Astrocyte (in vitro differentiated cells and primary cell): ENCODE results near the gene USP22.

Experiments used
- CTCF ChIP-seq: IDR thresholded peaks from 2 replicates; pipeline ENCODE4 v1.5.1; 2011; ENCODE audit warnings: low read depth, mild to moderate bottlenecking, inconsistent platforms, low read length, moderate library complexity; ENCODE audit not compliant: insufficient read depth
- EZH2 ChIP-seq: IDR thresholded peaks from 2 replicates; pipeline ENCODE4 v1.6.1; 2012; ENCODE audit warnings: mild to moderate bottlenecking, low read length, inconsistent platforms; ENCODE audit not compliant: insufficient read depth

GRCh38 chr17:21025451-21025850 lies 17.4 kb downstream of the USP22 start:
- TF ChIP-seq CTCF = no peak
- no peak for TF ChIP-seq EZH2
